ENCODE results near the gene BMP10.

BMP10 gene

GRCh38 chr2:68817306-68817705 is 53.9 kb downstream of the BMP10 start:
- Histone ChIP-seq H2BK120ac (ENCODE audit: low read depth, low read length) (no peak overlapping the region), H3K4me2 (ENCODE audit: low read length, poor library complexity, severe bottlenecking) (no peak overlapping the region), H4K91ac (ENCODE audit: low read length) (no peak overlapping the region), H4K8ac (ENCODE audit: low read length) (no peak overlapping the region), H2BK15ac (ENCODE audit: low read depth, poor library complexity, severe bottlenecking) (no peak overlapping the region), H2AFZ (ENCODE audit: low read depth, low read length) (no peak overlapping the region), H3K9ac (ENCODE audit: low read length) (no peak overlapping the region), H2BK5ac (ENCODE audit: low read depth, low read length, poor library complexity, severe bottlenecking) (no peak overlapping the region), H3K23ac (ENCODE audit: low read length in 2 of 2) (no peak overlapping the region), H3K4me1 (ENCODE audit: control insufficient read depth, insufficient read depth, low read depth, low read length) (peaks cover 3% of the 10 kb centered on the region), H3K4ac (ENCODE audit: low read depth in 1 of 2, low read length in 2 of 2) (no peak overlapping the region), H3K4me3 (ENCODE audit: insufficient read depth in 1 of 2, low read depth in 1 of 2, low read length in 2 of 2) (no peak overlapping the region), H2BK12ac (ENCODE audit: low read length in 2 of 2) (no peak overlapping the region), H3K27me3 (ENCODE audit: control insufficient read depth in 1 of 2, insufficient read depth in 1 of 2, low read length in 2 of 2) (no peaks in the 10 kb centered on the region), H3K14ac (ENCODE audit: low read length in 2 of 2) (no peak overlapping the region), H3K79me1 (replicated peaks; ENCODE audit: low read length, poor library complexity, severe bottlenecking) (no peaks in the 10 kb centered on the region), H3K9me3 (ENCODE audit: control insufficient read depth, low read length) (no peaks in the 10 kb centered on the region), H3K36me3 (ENCODE audit: control insufficient read depth in 1 of 2, insufficient read depth in 2 of 2, low read depth in 1 of 2, low read length in 2 of 2) (no peaks in the 10 kb centered on the region), H3K27ac (ENCODE audit: low read length, poor library complexity, severe bottlenecking) (no peak overlapping the region), H3K18ac (ENCODE audit: low read depth in 1 of 2, low read length in 2 of 2) (no peak overlapping the region), H2AK5ac (ENCODE audit: low read length, severe bottlenecking) (no peak overlapping the region)
- DNase-seq, result no peak

Data from mesenchymal stem cell (in vitro differentiated cells and primary cell).